ENCODE data around the gene APLP1.

- TF ChIP-seq CTCF (IDR thresholded peaks at IDR 0.05; ENCODE audit: borderline replicate concordance, extremely low read depth, low read length, poor library complexity, severe bottlenecking) (no peak), EZH2 (IDR thresholded peaks at IDR 0.05; ENCODE audit: borderline replicate concordance, low read depth, low read length, severe bottlenecking) (peak; percentile 14)
Observed at GRCh38 chr19:35856546-35857149, 11.7 kb upstream of the APLP1 start, which contains the start of gene KIRREL2.
